Transverse colon (tissue), 4 donors: ENCODE measurements around the gene USP47. TPM values are rescaled to one million over a fixed set of nuclear protein-coding genes. Genes with fewer than 3 reads are reported as not detected.

Experiments
- DNase-seq: peaks from one replicate; pipeline ENCODE4 v3.0.0-alpha.2; 2019
- H3K27ac ChIP-seq, 4 donors: fragments of 200-600 bp; sonication (generic); 2 replicates each; pipeline ENCODE4 v1.5.1; 2016 to 2018; ENCODE audit warnings: inconsistent platforms in 4 of 4
- H3K27me3 ChIP-seq: fragments of 200-600 bp; sonication (generic); 2 replicates; pipeline ENCODE4 v1.5.1; 2017; ENCODE audit warnings: inconsistent platforms
- H3K36me3 ChIP-seq, 4 donors: fragments of 200-600 bp; sonication (generic); 2 replicates each; pipeline ENCODE4 v1.5.1; 2017 to 2019; ENCODE audit warnings: inconsistent platforms in 4 of 4
- H3K4me1 ChIP-seq, 4 donors: fragments of 200-600 bp; sonication (generic); 2 replicates each; pipeline ENCODE4 v1.5.1; 2017 to 2020; ENCODE audit warnings: inconsistent platforms in 4 of 4
- H3K4me3 ChIP-seq, 4 donors: fragments of 200-600 bp; sonication (generic); 1 replicate in 1 of 4; 2 replicates in 3 of 4; pipeline versions ENCODE4 v1.5.1 to v1.6.1; 2017 to 2019; ENCODE audit warnings: inconsistent platforms in 4 of 4
- H3K9me3 ChIP-seq, 2 donors: fragments of 200-600 bp; sonication (generic); 2 replicates each; pipeline ENCODE4 v1.5.1; 2017 to 2019; ENCODE audit warnings: inconsistent platforms in 2 of 2
- EP300 ChIP-seq: sonication (generic); formaldehyde crosslinking; IDR thresholded peaks from one replicate; pipeline ENCODE4 v1.6.1; 2017; ENCODE audit warnings: antibody characterized with exemption, low read depth
- POLR2A ChIP-seq: fragments of 450-650 bp; IDR thresholded peaks from one replicate; pipeline ENCODE4 v1.6.1; 2016; ENCODE audit warnings: antibody characterized with exemption, mild to moderate bottlenecking, moderate library complexity
- POLR2AphosphoS5 ChIP-seq, 3 donors: sonication (generic); formaldehyde crosslinking; IDR thresholded peaks; one replicate each; pipeline ENCODE4 v1.6.1; 2016; ENCODE audit warnings: antibody characterized with exemption in 3 of 3
- WGBS, 2 donors: methylation state at CpG; one replicate each; pipeline ENCODE4 v1.1.5; 2018; ENCODE audit warnings: low coverage in 1 of 2; 5-methylcytosine and 5-hydroxymethylcytosine counted together
- in situ Hi-C, 4 donors: fragments of 200-750 bp; cut with MboI; loops; one replicate each; pipeline versions ENCODE4 v1.15.0 to v1.15.1; 2017; ENCODE audit warnings: low sequenced_read_pairs in 3 of 4, low pct_ligation_motif_present in 1 of 4, low pct_unique_long_range_greater_than_20kb in 1 of 4
- intact Hi-C: fragments of 100-400 bp; cut with DNase I; formaldehyde crosslinking; loops from one replicate; pipeline ENCODE4 v1.15.1; 2023; ENCODE audit warnings: low total_unique reads
- total RNA-seq, 4 donors: library from RNA; depleted of rRNA; stranded (reverse); fragments of >200 nt; gene quantifications; one replicate each; pipeline ENCODE4 v1.1.0, GENCODE V29; 2016
- TF ChIP-seq, protein P1 (sequence below), 5 experiments: fragments of 200-600 bp in 3 of 5; fragments of 450-650 bp in 2 of 5; sonication (generic) in 3 of 5; IDR thresholded peaks; 1 replicate in 2 of 5; 2 replicates in 3 of 5; pipeline ENCODE4 v1.5.1; 2016 to 2017; ENCODE audit warnings: antibody characterized with exemption in 5 of 5, inconsistent platforms in 3 of 5, mild to moderate bottlenecking in 2 of 5, moderate library complexity in 1 of 5

The USP47 gene
- total RNA-seq, 4 donors from 2014 or later, result 42.6 to 85.1 (median 57.3) TPM

DNA sequence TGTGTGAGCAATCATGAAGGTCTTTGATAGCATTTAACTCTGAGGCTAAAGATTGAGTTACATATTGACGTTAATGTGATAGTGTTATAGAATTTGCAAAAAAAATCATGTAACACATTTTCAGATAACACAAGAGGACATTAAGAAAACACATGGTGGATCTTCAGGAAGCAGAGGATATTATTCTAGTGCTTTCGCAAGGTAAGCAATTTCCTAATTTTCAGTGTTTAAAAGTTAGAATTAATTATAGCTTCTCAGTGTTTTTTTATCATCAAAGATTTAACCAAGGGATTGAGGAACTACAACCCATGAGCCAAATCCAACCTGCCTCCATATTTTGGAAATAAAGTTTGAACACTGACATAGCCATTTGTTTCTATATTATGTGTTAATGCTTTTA is 88.1 kb downstream of the USP47 start:
- in situ Hi-C loops (loop anchor here in 3 of 4 donors (10.0 to 25.0 kb wide), 4 partner anchors 105 to 357 kb away; no protein-coding TSS in a partner anchor), intact Hi-C loops (loop anchor here (5.0 kb wide), 1 partner anchor 112 kb away; no protein-coding TSS in a partner anchor)
- Histone ChIP-seq H3K27ac (no peak overlapping the region), H3K4me3 (no peak overlapping the region), H3K9me3 (no peaks in the 10 kb centered on the region), H3K36me3 (peaks cover 0 to 24% (median 7%) of the 10 kb centered on the region in 4 donors), H3K27me3 (no peaks in the 10 kb centered on the region), H3K4me1 (no peaks in the 10 kb centered on the region)
- WGBS, 2 donors, result 88 to 95% methylated on average over 1 to 2 of the region's 2 CpGs
- TF ChIP-seq POLR2AphosphoS5 (IDR thresholded peaks at IDR 0.05) (no peak), EP300 (no peak), POLR2A (no peak)
- TF ChIP-seq, protein P1, sequence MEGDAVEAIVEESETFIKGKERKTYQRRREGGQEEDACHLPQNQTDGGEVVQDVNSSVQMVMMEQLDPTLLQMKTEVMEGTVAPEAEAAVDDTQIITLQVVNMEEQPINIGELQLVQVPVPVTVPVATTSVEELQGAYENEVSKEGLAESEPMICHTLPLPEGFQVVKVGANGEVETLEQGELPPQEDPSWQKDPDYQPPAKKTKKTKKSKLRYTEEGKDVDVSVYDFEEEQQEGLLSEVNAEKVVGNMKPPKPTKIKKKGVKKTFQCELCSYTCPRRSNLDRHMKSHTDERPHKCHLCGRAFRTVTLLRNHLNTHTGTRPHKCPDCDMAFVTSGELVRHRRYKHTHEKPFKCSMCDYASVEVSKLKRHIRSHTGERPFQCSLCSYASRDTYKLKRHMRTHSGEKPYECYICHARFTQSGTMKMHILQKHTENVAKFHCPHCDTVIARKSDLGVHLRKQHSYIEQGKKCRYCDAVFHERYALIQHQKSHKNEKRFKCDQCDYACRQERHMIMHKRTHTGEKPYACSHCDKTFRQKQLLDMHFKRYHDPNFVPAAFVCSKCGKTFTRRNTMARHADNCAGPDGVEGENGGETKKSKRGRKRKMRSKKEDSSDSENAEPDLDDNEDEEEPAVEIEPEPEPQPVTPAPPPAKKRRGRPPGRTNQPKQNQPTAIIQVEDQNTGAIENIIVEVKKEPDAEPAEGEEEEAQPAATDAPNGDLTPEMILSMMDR (IDR thresholded peaks at IDR 0.05), result no peak
- DNase-seq, result no peak

DNA sequence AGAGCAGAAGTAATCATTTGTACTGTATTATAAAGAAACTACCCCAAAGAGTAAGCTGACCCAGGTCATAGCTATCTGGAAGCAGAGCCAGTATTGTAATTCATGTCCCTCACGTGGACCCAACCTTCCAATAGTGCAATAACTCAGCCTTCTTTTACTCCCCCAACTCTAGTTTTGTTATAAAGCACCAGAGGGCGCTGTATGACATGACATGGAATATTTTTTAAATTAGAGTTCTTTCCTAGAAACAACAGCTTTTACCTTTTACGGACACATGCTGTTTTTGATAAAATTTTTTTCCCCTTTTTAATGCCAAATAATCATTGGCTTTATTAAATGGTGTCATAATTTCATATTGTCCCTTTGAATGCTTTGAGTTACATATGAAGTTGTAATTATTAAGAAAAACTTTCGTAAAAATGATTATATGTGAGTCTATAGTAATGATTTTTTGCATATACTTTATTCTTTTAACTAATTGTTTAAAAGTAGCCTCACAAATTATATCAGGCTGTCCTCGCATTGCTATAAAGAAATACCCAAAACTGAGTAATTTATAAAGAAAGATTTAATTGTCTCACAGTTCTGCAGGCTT is 89.8 kb downstream of the USP47 start:
- intact Hi-C loops, result loop anchor here (5.0 kb wide), 1 partner anchor 111 kb away; no protein-coding TSS in a partner anchor
- in situ Hi-C loops, result loop anchor here in 3 of 4 donors (10.0 to 25.0 kb wide), 4 partner anchors 103 to 356 kb away; no protein-coding TSS in a partner anchor
- Histone ChIP-seq H3K27me3 (no peaks in the 10 kb centered on the region), H3K4me3 (no peak overlapping the region), H3K4me1 (no peaks in the 10 kb centered on the region), H3K9me3 (no peaks in the 10 kb centered on the region), H3K36me3 (peaks cover 0 to 25% (median 8%) of the 10 kb centered on the region in 4 donors), H3K27ac (no peak overlapping the region)
- WGBS, 2 donors, result 72 to 81% methylated on average over 5 of the region's 5 CpGs
- no peak for DNase-seq
- no peak for TF ChIP-seq POLR2A
- TF ChIP-seq, protein P1 (IDR thresholded peaks at IDR 0.05), result peak; percentile 50 to 64 (median 56)

DNA sequence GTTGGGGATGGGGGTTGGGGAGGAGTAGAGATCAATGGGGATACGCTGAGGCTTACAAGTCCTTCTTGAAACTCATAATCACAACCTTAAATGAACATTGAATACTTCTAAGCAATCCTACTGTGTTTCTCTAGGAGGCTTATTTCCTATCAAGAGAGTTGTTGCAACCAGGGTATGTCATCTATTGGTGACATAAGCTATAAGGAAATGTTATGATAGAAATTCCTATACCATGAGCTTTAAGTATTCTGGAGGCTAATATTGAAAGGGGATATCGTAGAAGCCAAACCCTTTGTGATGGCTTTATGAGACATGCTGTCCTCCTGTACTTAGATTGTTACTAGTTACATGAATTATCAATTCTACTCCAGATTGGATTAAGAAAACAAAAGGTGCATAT is 93.8 kb downstream of the USP47 start:
- Histone ChIP-seq H3K27ac (no peak overlapping the region), H3K9me3 (no peaks in the 10 kb centered on the region), H3K27me3 (no peaks in the 10 kb centered on the region), H3K4me1 (no peaks in the 10 kb centered on the region), H3K36me3 (peaks cover 0 to 36% (median 13%) of the 10 kb centered on the region in 4 donors), H3K4me3 (no peak overlapping the region)
- TF ChIP-seq, protein P1 (IDR thresholded peaks at IDR 0.05), result no peak
- no peak for TF ChIP-seq POLR2A
- TF ChIP-seq EP300, result no peak
- no peak for TF ChIP-seq POLR2AphosphoS5 (IDR thresholded peaks at IDR 0.05)
- 97 to 100% methylated on average over 2 of the region's 2 CpGs for WGBS, 2 donors
- no peak for DNase-seq
- in situ Hi-C loops (loop anchor here in 3 of 4 donors (10.0 to 25.0 kb wide), 4 partner anchors 99 to 352 kb away; no protein-coding TSS in a partner anchor), intact Hi-C loops (no loop called here)

DNA sequence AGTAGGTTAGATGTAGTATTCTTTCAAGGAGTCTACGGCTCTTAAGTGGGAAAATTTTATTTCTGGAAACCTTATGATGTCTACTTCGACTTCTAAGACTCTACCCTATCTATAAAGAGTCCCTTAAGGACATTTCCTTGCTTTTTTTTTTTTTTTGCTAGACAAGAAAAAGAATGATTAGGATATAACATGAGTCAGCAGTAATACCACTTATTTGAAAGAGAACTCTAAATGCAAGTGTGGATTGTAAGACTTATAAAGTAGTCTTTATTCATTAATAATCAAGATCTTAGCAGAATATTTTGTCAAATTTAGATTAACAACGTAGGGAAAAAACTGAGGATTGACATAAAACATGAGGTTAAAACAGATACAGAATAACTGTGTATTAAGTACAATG is 95.7 kb downstream of the USP47 start:
- Histone ChIP-seq H3K36me3 (peaks cover 0 to 40% (median 19%) of the 10 kb centered on the region in 4 donors), H3K4me1 (no peaks in the 10 kb centered on the region), H3K27me3 (no peaks in the 10 kb centered on the region), H3K4me3 (no peak overlapping the region), H3K27ac (no peak overlapping the region), H3K9me3 (no peaks in the 10 kb centered on the region)
- intact Hi-C loops (no loop called here), in situ Hi-C loops (loop anchor here in 3 of 4 donors (10.0 to 25.0 kb wide), 4 partner anchors 97 to 350 kb away; no protein-coding TSS in a partner anchor)
- no peak for TF ChIP-seq EP300
- no peak for TF ChIP-seq POLR2A
- TF ChIP-seq POLR2AphosphoS5 (IDR thresholded peaks at IDR 0.05), result no peak
- TF ChIP-seq, protein P1 (IDR thresholded peaks at IDR 0.05), result no peak
- no peak for DNase-seq
- 84 to 85% methylated on average over 3 of the region's 3 CpGs for WGBS, 2 donors
